Upper lobe of left lung (tissue), 4 donors: ENCODE measurements around the gene ERP44.

Experiments
- EP300 ChIP-seq, 4 donors: sonication (generic); formaldehyde crosslinking; IDR thresholded peaks; one replicate each; pipeline ENCODE4 v1.5.1; 2017; ENCODE audit warnings: antibody characterized with exemption in 4 of 4, control low read depth in 2 of 4
- POLR2A ChIP-seq, 4 donors: fragments of 450-650 bp; IDR thresholded peaks; one replicate each; pipeline ENCODE4 v1.5.1; 2016 to 2017; ENCODE audit warnings: antibody characterized with exemption in 4 of 4, mild to moderate bottlenecking in 2 of 4
- POLR2AphosphoS5 ChIP-seq, 2 donors: sonication (generic); formaldehyde crosslinking; IDR thresholded peaks; one replicate each; pipeline ENCODE4 v1.5.1; 2017; ENCODE audit warnings: antibody characterized with exemption in 2 of 2
- TF ChIP-seq, protein P1 (sequence below), 6 experiments: fragments of 450-650 bp in 4 of 6; fragments of 200-600 bp in 2 of 6; sonication (generic) in 2 of 6; IDR thresholded peaks; one replicate each; pipeline ENCODE4 v1.5.1; 2016 to 2019; ENCODE audit warnings: antibody characterized with exemption in 6 of 6

DNA sequence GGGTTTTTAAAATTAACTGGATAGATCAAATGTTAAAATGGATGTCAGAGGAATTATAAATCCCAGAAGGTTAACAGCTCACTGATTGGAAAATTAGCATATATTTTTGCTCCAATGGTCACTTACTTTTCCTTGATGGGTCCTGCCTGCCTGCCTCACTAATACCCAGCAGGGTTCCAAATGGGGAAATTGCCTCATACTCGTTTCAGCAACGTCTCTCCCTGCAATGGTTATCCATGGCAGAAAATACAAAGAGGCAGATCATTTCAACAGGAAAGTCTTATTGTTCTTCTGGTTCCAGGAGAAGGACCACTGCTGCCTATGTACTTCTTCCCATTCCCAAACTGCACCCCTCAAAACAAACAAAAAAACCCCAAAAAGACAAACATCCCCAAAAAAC, 71.3 kb downstream of the ERP44 start:
- TF ChIP-seq, protein P1, sequence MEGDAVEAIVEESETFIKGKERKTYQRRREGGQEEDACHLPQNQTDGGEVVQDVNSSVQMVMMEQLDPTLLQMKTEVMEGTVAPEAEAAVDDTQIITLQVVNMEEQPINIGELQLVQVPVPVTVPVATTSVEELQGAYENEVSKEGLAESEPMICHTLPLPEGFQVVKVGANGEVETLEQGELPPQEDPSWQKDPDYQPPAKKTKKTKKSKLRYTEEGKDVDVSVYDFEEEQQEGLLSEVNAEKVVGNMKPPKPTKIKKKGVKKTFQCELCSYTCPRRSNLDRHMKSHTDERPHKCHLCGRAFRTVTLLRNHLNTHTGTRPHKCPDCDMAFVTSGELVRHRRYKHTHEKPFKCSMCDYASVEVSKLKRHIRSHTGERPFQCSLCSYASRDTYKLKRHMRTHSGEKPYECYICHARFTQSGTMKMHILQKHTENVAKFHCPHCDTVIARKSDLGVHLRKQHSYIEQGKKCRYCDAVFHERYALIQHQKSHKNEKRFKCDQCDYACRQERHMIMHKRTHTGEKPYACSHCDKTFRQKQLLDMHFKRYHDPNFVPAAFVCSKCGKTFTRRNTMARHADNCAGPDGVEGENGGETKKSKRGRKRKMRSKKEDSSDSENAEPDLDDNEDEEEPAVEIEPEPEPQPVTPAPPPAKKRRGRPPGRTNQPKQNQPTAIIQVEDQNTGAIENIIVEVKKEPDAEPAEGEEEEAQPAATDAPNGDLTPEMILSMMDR (IDR thresholded peaks at IDR 0.05): no peak
- TF ChIP-seq EP300 (IDR thresholded peaks at IDR 0.05) (no peak), POLR2A (IDR thresholded peaks at IDR 0.05) (no peak), POLR2AphosphoS5 (IDR thresholded peaks at IDR 0.05) (no peak)
